T-cell (primary cell): Measurements from ENCODE around the gene PIGZ. TPM values are rescaled to one million over a fixed set of nuclear protein-coding genes. Genes with fewer than 3 reads are reported as not detected.

Source experiments
- ATAC-seq, 4 experiments: fragments of 200-7000 bp in 3 of 4; fragments of 150-1000 bp in 1 of 4; cut with Tn5 transposase; replicated peaks in 1 of 4; 1 replicate in 3 of 4; 2 replicates in 1 of 4; pipeline ENCODE4 v1.10.0; 2021; ENCODE audit warnings: moderate library complexity in 3 of 4, mild to moderate bottlenecking in 2 of 4, moderate number of reproducible peaks in 1 of 4
- CTCF ChIA-PET, 2 donors: fragments of 300-600 bp; sonication (Branson Sonifier 250); formaldehyde crosslinking; loops; one replicate each; lab custom pipeline; 2022; ENCODE audit warnings: antibody characterized with exemption in 2 of 2; lab: Charles Lee
- POLR2A ChIA-PET, 2 donors: fragments of 300-600 bp; sonication (Branson Sonifier 250); formaldehyde crosslinking; loops; one replicate each; lab custom pipeline; 2022; ENCODE audit warnings: antibody characterized with exemption in 2 of 2; lab: Charles Lee
- DNase-seq, 35 experiments: peaks; one replicate each; pipeline versions ENCODE4 v3.0.0 to v3.0.0-alpha.2; 2013 to 2023
- H3K27ac ChIP-seq: one replicate; pipeline ENCODE4 v1.5.1; 2013; ENCODE audit warnings: low read length
- H3K27me3 ChIP-seq, 2 experiments: replicated peaks in 1 of 2; 1 replicate in 1 of 2; 2 replicates in 1 of 2; pipeline versions ENCODE4 v1.6.1 to v1.7.0; 2013; ENCODE audit warnings: low read length in 1 of 2, mixed read lengths in 1 of 2; ENCODE audit not compliant: control insufficient read depth in 2 of 2, insufficient read depth in 2 of 2; ENCODE audit errors: extremely low read depth in 1 of 2
- H3K36me3 ChIP-seq, 2 donors: 1 replicate in 1 of 2; 2 replicates in 1 of 2; pipeline versions ENCODE4 v1.6.1 to v1.7.0; 2013; ENCODE audit warnings: low read length in 1 of 2; ENCODE audit not compliant: control insufficient read depth in 2 of 2, insufficient read depth in 1 of 2; ENCODE audit errors: extremely low read depth in 1 of 2
- H3K4me1 ChIP-seq, 2 experiments: 1 replicate in 1 of 2; 2 replicates in 1 of 2; pipeline versions ENCODE4 v1.6.1 to v1.7.0; 2013; ENCODE audit warnings: low read length in 2 of 2, mixed read lengths in 1 of 2; ENCODE audit not compliant: insufficient read depth in 2 of 2, control insufficient read depth in 1 of 2; ENCODE audit errors: extremely low read depth in 1 of 2
- H3K4me3 ChIP-seq, 2 donors: 1 replicate in 1 of 2; 2 replicates in 1 of 2; pipeline versions ENCODE4 v1.5.1 to v1.7.0; 2013; ENCODE audit warnings: mild to moderate bottlenecking in 2 of 2, low read length in 1 of 2, moderate library complexity in 1 of 2; ENCODE audit not compliant: control insufficient read depth in 1 of 2; ENCODE audit errors: extremely low read depth in 1 of 2
- H3K9me3 ChIP-seq: 2 replicates; pipeline ENCODE4 v1.7.0; 2013
- H3K27ac Mint-ChIP-seq, 2 donors: one replicate each; pipeline ENCODE4 v1.8.0; 2020 to 2021; ENCODE audit warnings: mild to moderate bottlenecking in 2 of 2, mixed read lengths in 2 of 2
- H3K27me3 Mint-ChIP-seq, 2 donors: one replicate each; pipeline ENCODE4 v1.8.0; 2021 to 2022; ENCODE audit warnings: mixed read lengths in 2 of 2
- H3K36me3 Mint-ChIP-seq: one replicate; pipeline ENCODE4 v1.8.0; 2021; ENCODE audit warnings: mixed read lengths
- H3K4me1 Mint-ChIP-seq, 3 donors: one replicate each; pipeline ENCODE4 v1.8.0; 2020 to 2022; ENCODE audit warnings: mixed read lengths in 3 of 3, mild to moderate bottlenecking in 1 of 3
- H3K4me3 Mint-ChIP-seq, 3 donors: one replicate each; pipeline ENCODE4 v1.8.0; 2020 to 2022; ENCODE audit warnings: mild to moderate bottlenecking in 3 of 3, mixed read lengths in 3 of 3, moderate library complexity in 3 of 3
- H3K9me3 Mint-ChIP-seq, 3 donors: one replicate each; pipeline ENCODE4 v1.8.0; 2020 to 2022; ENCODE audit warnings: mixed read lengths in 3 of 3
- WGBS: methylation state at CpG from one replicate; pipeline ENCODE4 v1.1.5; 2013; ENCODE audit warnings: missing lambda C conversion rate; ENCODE audit not compliant: insufficient coverage; 5-methylcytosine and 5-hydroxymethylcytosine counted together
- total RNA-seq, 35 experiments: library from RNA in 6 of 35; stranded (reverse) in 6 of 35; fragments of 120-200 nt in 1 of 35; gene quantifications; one replicate each; pipeline versions ENCODE4 v1.2.1 to v1.2.4 and lab custom pipeline; 2013 to 2026

PIGZ gene
- total RNA-seq, 5 donors from 2014 or later (not counting 1 experiment from before 2014, with no cell fraction given): 0.28 to 1.3 (median 1.1) TPM

- Mint-ChIP-seq H3K27ac (no peak overlapping the region), H3K4me1 (peaks cover 0 to 7% (median 0%) of the 10 kb centered on the region in 3 donors), H3K27me3 (no peaks in the 10 kb centered on the region), H3K4me3 (no peak overlapping the region), H3K36me3 (peaks cover 29% of the 10 kb centered on the region), H3K9me3 (peaks cover 0 to 7% (median 0%) of the 10 kb centered on the region in 3 donors)
- H3K4me3 ChIP-seq: no peak overlapping the region
- DNase-seq: no peak
- no peaks in the 10 kb centered on the region for H3K27me3 ChIP-seq
- CTCF ChIA-PET: no interaction called here
- POLR2A ChIA-PET: interaction anchor here in 1 of 2 donors (0.7 kb wide), 1 partner anchor 793 kb away, joined by 3 read pairs; no protein-coding TSS in a partner anchor
- H3K4me1 ChIP-seq: no peaks in the 10 kb centered on the region
- no peak for ATAC-seq
- H3K9me3 ChIP-seq: no peaks in the 10 kb centered on the region
- WGBS: no CpG with 5 or more reads among the region's 2 CpGs
- H3K36me3 ChIP-seq: peaks cover 6 to 26% of the 10 kb centered on the region in 2 donors
- no peak overlapping the region for H3K27ac ChIP-seq
These were observed 49.7 kb downstream of the PIGZ start for GRCh38 chr3:196918968-196919367.

DNA sequence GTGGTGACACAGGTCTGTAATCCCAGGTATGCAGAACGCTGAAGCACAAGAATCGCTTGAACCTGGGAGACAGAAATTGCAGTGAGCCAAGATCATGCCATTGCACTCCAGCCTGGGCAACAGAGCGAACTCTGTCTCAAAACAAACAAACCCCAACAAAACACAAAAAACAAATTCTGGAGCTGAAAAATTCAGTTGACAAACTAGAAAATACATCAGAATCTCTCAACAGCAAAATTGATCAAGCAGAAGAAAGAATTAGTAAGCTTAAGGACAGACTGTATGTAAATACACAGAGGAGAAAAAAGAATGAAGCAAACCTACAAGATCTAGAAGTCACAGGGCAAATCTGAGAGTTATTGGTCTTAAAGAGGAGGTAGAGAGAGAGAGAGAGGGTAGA, 51.6 kb downstream of the PIGZ start:
- POLR2A ChIA-PET: interaction anchor here in 1 of 2 donors (0.6 kb wide), 1 partner anchor 9 kb away, joined by 3 read pairs; no protein-coding TSS in a partner anchor
- Histone ChIP-seq H3K27me3 (no peaks in the 10 kb centered on the region), H3K9me3 (no peaks in the 10 kb centered on the region), H3K36me3 (peaks cover 6 to 14% of the 10 kb centered on the region in 2 donors), H3K4me3 (no peak overlapping the region), H3K4me1 (no peaks in the 10 kb centered on the region), H3K27ac (no peak overlapping the region)
- WGBS: 93% methylated on average over 2 of the region's 3 CpGs
- Mint-ChIP-seq H3K4me1 (peaks cover 0 to 7% (median 0%) of the 10 kb centered on the region in 3 donors), H3K27ac (no peak overlapping the region), H3K27me3 (no peaks in the 10 kb centered on the region), H3K4me3 (no peak overlapping the region), H3K9me3 (peaks cover 0 to 7% (median 0%) of the 10 kb centered on the region in 3 donors), H3K36me3 (peaks cover 31% of the 10 kb centered on the region)
- DNase-seq: no peak
- CTCF ChIA-PET: interaction anchor here in 1 of 2 donors (0.6 kb wide), 1 partner anchor 182 kb away, joined by 4 read pairs; no protein-coding TSS in a partner anchor
- no peak for ATAC-seq

DNA sequence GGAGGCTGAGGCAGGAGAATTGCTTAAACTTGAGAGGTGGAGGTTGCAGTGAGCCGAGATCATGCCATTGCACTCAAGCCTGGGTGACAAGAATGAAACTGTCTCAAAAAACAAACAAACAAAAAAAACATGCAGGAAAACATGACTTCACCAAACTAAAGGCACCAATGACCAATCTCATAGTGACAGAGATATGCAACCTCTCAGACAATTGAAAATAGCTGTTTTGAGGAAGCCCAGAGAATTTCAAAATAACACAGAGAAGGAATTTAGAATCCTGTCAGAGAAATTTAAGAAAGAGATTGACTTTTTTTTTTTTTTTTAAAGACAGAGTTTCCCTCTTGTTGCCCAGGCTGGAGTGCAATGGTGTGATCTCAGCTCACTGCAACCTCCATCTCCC, 52.4 kb downstream of the PIGZ start:
- Histone ChIP-seq H3K36me3 (peaks cover 6 to 14% of the 10 kb centered on the region in 2 donors), H3K27me3 (no peaks in the 10 kb centered on the region), H3K27ac (no peak overlapping the region), H3K4me1 (no peaks in the 10 kb centered on the region), H3K9me3 (no peaks in the 10 kb centered on the region), H3K4me3 (no peak overlapping the region)
- Mint-ChIP-seq H3K27ac (no peak overlapping the region), H3K36me3 (peaks cover 33% of the 10 kb centered on the region), H3K9me3 (peaks cover 0 to 7% (median 0%) of the 10 kb centered on the region in 3 donors), H3K4me3 (no peak overlapping the region), H3K27me3 (no peaks in the 10 kb centered on the region), H3K4me1 (peaks cover 0 to 7% (median 0%) of the 10 kb centered on the region in 3 donors)
- DNase-seq: no peak
- ChIA-PET CTCF (no interaction called here), POLR2A (interaction anchor here in 1 of 2 donors (0.7 kb wide), 1 partner anchor 48 kb away, joined by 3 read pairs; the partner anchor contains the start of gene SENP5)
- ATAC-seq: no peak
- WGBS: no CpG with 5 or more reads among the region's 1 CpG

DNA sequence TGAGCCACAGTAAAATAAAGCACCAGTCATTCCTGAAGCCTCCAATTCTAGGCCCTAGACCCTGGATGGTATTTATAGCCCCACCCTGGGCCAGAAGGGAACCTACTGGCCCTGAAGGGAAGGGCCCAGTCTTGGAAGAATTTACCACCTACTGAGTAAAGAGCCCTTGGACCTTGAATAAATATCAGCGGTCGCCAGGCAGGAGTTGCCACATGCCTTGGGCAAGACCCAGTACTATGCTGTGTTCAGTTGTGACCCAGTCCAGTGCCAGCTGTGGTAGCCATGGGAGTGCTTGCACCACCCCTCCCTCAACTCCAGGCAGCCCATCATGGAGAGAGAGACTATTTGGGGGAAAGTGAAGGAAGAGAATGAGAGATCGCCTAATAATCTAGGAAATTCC, 53.3 kb downstream of the PIGZ start:
- H3K36me3 Mint-ChIP-seq: peaks cover 38% of the 10 kb centered on the region
- no peak overlapping the region for H3K4me3 ChIP-seq
- ChIA-PET CTCF (no interaction called here), POLR2A (no interaction called here)
- H3K27me3 ChIP-seq: no peaks in the 10 kb centered on the region
- H3K36me3 ChIP-seq: peaks cover 6 to 17% of the 10 kb centered on the region in 2 donors
- H3K27ac Mint-ChIP-seq: no peak overlapping the region
- H3K4me1 Mint-ChIP-seq: peaks cover 0 to 7% (median 0%) of the 10 kb centered on the region in 3 donors
- peaks cover 0 to 7% (median 0%) of the 10 kb centered on the region in 3 donors for H3K9me3 Mint-ChIP-seq
- H3K4me3 Mint-ChIP-seq: no peak overlapping the region
- no peaks in the 10 kb centered on the region for H3K9me3 ChIP-seq
- 100% methylated on average over 2 of the region's 3 CpGs for WGBS
- ATAC-seq (no peak), DNase-seq (no peak)
- no peaks in the 10 kb centered on the region for H3K4me1 ChIP-seq
- H3K27me3 Mint-ChIP-seq: no peaks in the 10 kb centered on the region
- H3K27ac ChIP-seq: no peak overlapping the region

DNA sequence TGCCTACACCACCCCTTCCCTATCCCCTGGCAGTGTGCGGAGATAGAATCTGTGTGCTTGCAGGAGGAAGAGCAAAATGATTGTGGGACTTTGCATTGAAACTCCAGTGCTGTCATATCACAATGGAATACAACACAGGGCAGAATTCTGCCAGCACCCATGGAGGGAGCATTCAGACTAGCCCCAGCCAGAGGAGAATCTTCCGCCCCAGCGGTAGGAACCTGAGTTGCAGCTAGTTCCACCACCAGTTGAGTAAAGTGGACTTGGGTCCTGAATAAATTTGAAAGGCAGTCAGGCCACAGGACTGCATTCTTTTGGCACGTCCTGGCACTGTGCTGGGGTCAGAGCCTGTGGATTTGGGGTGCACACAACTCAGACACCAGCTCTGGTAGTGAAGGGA, 53.8 kb downstream of the PIGZ start:
- Histone ChIP-seq H3K27me3 (no peaks in the 10 kb centered on the region), H3K9me3 (no peaks in the 10 kb centered on the region), H3K4me1 (no peaks in the 10 kb centered on the region), H3K27ac (no peak overlapping the region), H3K36me3 (peaks cover 6 to 17% of the 10 kb centered on the region in 2 donors), H3K4me3 (no peak overlapping the region)
- Mint-ChIP-seq H3K27ac (no peak overlapping the region), H3K27me3 (no peaks in the 10 kb centered on the region), H3K9me3 (peaks cover 0 to 7% (median 0%) of the 10 kb centered on the region in 3 donors), H3K4me1 (peaks cover 0 to 7% (median 0%) of the 10 kb centered on the region in 3 donors), H3K4me3 (no peak overlapping the region), H3K36me3 (peaks cover 40% of the 10 kb centered on the region)
- CTCF ChIA-PET: no interaction called here
- WGBS: 95% methylated on average over 3 of the region's 4 CpGs
- DNase-seq (no peak), ATAC-seq (no peak)
- POLR2A ChIA-PET: no interaction called here

DNA sequence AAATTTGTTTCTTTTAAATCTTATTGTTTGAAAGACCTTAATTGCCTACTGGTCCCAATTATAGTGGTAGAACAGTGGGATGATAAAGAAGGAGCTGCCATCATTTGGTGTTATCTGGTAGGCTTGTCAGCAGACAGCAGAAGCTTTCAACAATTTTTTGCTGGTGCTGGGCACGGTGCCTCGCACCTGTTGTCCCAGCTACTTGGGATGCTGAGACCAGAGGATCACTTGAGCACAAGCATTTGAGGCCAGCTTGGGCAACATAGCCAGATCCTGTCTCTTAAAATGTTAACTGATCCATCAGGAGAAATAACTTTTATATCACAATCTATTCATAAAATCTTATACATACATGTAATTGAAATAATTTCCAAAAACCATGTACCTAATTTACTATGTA, 64.9 kb downstream of the PIGZ start:
- H3K9me3 ChIP-seq: no peaks in the 10 kb centered on the region
- no peak overlapping the region for H3K4me3 ChIP-seq
- no peaks in the 10 kb centered on the region for H3K27me3 ChIP-seq
- H3K4me1 ChIP-seq: no peaks in the 10 kb centered on the region
- H3K9me3 Mint-ChIP-seq: no peaks in the 10 kb centered on the region
- H3K36me3 Mint-ChIP-seq: peaks cover 65% of the 10 kb centered on the region
- H3K27ac ChIP-seq: no peak overlapping the region
- H3K4me3 Mint-ChIP-seq: no peak overlapping the region
- H3K27me3 Mint-ChIP-seq: no peaks in the 10 kb centered on the region
- H3K27ac Mint-ChIP-seq: no peak overlapping the region
- H3K4me1 Mint-ChIP-seq: no peaks in the 10 kb centered on the region
- no CpG with 5 or more reads among the region's 2 CpGs for WGBS
- ATAC-seq: no peak
- no peak for DNase-seq
- ChIA-PET POLR2A (interaction anchor here in 1 of 2 donors (0.6 kb wide), 1 partner anchor 154 kb away, joined by 5 read pairs; no protein-coding TSS in a partner anchor), CTCF (interaction anchor here in 1 of 2 donors (0.5 kb wide), 1 partner anchor 9 kb away, joined by 4 read pairs; no protein-coding TSS in a partner anchor)
- peaks cover 7 to 62% of the 10 kb centered on the region in 2 donors for H3K36me3 ChIP-seq
